ENCODE measurements around the gene PLEK2.

PLEK2 gene

DNA sequence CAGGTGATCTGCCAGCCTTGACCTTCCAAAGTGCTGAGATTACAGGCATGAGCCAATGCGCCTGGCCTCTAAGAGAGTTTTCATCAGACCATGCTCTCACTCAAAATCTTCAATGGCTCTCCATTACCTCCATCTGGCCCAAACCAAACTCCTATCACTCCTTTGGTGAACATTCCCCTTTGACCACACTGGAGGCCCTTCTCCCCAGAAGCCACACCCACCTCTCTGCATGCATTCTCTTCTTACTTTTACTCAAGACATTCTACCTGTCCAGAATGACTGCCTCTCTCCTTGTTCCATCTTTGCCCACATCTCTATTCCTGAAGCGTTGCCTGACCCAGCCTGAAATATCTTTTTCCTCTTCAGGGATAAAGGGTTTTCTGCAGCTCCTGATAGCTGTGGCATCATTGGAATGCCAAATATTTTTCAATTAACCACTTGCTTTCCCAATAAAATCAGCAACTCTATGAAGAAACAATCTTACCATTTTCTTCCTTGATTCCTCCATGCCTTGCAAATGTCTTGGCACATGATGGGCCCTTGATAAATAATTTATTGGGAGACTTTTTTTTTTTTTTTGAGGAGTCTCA lies 15.5 kb downstream of the PLEK2 start:
- no peak for DNase-seq

DNA sequence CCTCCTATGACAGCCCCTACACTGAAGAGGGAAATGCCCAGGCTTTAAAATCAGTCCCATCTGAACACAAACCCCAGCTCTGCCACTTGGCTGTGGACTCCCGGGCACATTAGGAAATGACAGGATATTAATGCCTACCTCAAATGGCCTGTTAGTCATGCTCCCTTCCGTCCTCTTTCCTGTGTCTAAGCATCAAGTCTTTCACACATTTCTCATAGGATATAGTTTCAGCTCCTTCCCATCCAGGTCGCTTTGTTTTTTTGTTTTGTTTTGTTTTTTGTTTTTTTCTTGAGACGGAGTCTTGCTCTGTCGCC lies 16.1 kb downstream of the PLEK2 start:
- DNase-seq, result no peak

DNA sequence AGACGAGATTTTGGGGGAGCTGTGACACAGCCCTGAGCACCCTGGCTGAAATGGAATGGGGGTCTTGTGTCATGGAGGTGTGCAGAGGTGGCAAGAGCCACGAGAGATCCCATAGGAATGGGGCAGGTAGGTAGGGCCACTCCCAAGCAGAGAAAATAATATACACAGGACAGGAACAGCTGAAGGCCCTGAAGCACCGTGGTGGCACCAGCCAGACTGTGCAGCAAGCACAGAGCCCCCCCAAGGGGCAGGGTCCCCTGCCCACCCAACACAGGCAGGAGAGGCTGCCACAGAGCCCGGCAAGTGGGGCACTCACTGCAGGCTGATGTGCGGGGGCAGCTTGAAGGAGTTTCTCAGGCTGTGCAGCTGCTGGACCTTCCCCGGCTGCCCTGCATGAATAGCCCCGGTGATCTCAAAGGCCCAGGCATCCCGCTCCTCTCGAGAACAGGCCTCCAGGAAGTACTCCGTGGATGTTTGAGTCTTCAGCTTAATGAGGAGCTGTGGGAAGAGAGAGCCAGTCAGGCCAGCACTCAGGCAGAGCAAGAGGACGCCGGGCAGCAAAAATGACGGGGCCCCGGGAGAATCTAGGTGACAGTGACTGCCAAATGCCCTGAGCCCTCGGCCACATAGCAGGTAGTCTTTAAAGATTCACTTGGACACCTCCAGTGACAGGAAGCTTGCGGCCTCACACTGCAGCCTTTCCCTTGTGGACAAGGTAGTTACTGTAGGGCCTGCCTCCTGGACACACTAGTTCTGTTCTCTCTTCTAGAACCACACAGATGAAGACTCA lies 16.7 kb downstream of the PLEK2 start:
- no peak for DNase-seq

DNA sequence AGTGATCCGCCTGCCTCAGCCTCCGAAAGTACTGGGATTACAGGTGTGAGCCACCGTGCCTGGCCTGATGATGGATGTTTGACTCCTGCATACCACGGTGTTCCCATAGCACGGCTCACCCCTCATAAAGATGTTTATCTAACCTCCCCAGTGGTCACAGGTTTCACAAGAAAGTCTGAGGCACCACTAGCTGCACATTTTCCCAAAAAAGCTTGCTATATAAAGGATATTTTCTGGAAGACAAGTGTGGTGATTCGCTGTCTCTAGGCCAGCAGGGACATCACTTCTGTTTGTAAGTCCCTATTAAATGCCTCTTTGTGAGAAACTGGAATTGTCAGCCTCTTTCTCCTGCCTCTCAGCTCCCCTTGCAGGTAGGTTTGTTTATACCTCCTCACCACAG lies 18.3 kb downstream of the PLEK2 start:
- no peak for DNase-seq

DNA sequence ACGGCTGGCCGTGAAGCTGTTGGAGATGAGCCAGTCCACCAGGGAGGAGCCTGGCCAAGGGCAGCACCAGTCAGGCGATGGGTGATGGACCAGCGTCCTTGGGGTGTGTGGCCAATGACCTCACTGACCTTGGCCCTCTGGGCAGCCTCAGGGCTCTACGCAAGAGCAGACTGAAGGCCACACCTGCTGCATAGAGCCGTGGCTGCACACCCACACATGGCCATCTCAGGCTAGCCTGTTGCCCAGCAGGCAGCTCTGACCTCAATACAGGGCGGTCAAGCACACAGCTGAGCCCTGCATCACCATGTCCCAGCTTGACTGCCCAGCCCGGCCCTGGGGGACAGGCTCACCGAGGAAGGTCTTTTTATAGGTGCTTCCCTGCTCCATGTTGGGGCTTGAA lies 19.2 kb downstream of the PLEK2 start:
- DNase-seq, result no peak

DNA sequence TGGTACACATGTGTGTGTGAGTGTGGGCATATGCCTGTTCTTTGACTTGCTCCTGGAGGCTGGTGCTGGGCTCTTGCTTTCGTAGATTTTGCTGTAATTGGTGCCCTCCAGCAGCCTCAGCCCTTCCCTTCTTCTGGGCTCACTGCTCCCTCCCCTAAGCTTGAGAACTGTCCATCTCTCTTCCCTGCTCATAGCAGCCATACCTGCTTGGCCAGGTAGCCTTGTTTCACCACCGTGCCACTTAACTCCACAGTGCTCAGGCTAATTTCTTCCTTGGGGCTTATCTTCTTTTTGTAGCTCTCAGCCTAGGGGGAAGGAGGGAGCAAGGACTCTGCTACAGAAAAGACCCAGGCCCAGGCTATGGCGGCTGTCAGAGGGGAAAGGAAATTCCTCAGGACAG lies 19.8 kb downstream of the PLEK2 start:
- no peak for DNase-seq

DNA sequence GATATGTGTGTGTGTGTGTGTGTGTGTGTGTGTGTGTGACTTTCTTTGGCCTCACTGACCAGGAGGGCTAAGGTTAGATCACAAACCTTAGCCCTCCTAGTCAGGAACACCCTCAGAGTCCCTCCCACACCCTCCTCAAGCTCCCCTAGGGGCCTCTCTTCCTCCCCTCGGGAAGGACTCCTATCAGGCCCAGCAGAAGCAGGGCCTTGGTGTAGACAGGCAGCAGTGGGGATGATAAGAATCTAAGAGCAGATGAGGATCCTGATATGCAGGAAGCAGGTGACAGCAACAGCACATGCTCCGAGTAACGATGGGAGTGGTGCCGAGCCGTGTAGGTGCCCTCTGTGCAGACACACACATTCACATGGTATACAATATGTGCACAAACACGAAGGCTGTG lies 20.7 kb downstream of the PLEK2 start:
- DNase-seq, result no peak

DNA sequence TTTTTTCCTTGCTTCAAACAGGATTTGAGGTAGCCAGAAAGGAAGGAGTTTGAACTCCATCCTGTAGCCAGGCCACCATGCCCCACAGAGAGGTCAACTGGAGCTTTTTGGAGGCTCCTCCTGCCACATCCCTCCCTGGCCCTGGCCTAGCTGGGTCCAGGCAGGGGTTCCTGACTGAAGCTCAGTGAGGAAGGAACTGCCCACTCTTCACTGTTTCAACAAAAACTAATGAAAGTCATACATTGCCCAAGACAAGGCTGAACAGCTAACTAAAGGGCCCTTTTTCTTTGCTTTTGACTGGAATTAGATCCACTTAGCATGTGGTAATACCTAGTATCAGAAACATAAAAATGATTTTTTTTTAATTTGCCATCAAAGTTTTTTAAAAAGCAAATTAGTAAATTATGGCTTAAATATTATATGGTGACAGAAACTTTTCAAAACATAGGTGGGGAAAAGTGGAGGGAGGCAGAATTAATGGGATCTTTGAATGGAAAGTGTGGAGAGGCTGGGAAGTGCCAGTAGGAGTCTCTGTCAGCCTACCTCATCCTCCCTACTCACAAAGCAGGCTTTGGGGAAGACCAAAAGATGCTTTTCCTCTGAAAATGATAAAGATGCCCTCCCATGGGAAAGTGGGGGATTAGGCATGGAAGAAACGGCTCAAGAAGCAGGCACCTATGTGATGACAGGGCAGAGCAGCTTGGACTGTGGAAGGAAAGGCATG lies 22.0 kb downstream of the PLEK2 start:
- no peak for DNase-seq

DNA sequence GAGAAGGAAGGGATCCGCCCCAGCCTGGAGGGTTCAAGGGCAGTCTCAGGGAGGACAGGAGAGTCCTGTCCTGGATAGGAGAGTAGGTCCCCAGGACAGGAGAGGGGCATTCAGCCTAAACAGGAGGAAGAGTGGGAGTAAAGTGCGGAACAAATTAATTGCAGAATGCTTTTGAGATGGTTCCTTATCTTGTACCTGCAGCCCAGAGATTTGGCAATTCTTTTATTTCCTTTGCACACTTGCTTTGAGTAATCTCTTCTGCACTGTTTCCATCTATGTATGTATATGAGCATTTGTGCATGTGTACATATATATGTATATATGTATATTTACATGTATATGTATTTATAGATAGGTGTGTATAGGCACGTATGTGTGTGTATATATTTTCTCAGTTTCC lies 22.7 kb downstream of the PLEK2 start:
- DNase-seq, result no peak

DNA sequence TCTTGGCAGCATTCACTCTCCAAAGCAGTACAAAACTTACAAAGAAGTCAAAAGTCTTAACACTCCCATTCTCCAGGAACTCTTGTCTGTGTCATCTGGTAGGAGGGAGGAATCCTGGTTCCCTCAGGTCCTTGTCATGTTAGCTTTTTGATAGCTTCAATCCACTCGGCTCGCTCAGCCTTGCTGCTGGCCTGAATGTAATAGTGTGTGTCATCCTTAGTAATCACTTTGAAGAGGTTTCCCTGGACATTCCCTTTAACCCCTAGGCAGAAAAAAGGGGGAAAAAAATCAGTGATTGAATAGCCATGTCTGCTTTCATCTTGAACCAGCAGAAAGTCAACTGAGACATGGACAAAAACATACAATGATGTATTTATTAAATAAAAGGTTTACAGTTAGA lies 24.8 kb downstream of the PLEK2 start:
- DNase-seq, result no peak

DNA sequence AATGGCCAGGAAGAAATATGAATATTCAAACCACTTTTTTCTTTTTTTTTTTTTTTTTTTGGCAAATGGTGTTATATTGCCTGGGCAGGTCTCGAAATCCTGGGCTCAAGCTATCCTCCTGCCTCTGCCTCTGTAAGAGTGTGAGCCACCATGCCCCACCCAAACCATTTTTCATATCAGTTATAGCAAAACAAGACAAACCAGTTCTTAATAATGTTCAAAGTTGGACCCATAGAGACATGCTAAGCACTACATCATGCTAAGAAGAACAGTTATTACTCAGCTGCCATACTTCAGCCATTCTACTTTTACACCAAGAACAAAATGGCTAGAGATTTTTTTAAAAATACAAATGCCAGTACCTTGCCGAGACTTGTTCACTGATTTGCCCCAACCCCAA lies 26.3 kb downstream of the PLEK2 start:
- no peak for DNase-seq

DNA sequence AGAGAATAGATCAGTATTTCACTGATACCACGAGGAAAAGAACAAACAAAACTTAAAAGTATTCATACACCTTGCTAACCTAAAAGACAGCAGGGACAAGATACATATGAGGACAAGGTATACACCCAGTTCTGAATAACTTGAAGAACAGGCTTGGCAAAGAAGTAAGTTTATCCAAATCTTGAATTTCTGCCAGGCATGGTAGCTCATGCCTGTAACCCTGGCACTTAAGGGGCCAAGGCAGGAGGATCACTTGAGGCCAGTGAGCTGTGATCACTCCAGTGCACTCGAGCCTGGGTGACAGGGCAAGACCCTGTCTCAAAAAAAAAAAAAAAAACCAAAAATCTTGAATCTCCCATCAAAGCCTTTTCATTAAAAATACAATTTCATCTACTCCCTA lies 26.8 kb downstream of the PLEK2 start:
- DNase-seq, result no peak

DNA sequence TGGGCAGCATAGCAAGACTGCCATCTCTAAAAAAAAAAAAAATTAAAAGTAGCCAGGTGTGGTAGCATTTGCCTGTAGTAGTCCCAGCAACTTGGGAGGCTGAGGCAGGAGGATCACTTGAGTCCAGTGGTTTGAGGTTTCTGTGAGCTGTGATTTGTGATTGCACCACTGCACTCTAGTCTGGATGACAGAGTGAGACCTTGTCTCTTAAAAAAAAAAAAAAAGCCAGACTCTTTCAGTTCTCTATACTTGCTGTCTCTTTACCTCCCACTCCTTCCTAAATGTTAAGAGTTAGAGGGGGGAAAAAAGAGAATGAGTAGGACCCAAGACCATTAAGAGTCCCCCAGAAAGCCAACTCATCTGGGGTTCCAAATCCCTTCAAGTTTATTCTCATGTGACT lies 34.0 kb downstream of the PLEK2 start:
- DNase-seq, result no peak

DNA sequence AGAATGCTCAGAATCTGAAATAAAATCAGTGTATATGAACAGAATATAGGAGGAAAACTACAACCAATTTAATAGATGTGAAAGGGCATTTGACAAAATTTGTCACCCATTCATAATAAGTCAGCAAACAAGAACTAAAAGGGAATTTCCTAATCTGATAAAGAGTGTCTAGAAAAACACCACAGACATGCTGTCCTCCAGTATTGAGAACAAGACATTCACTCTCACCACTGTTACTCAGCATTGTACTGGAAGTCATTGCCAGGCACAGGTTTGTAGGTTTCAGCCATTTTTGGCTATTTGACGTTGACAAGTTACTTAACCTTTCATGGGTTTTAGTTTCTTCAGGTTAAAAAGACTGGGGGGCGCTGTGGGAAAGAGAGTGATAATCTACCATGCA lies 38.6 kb downstream of the PLEK2 start:
- DNase-seq, result no peak

DNA sequence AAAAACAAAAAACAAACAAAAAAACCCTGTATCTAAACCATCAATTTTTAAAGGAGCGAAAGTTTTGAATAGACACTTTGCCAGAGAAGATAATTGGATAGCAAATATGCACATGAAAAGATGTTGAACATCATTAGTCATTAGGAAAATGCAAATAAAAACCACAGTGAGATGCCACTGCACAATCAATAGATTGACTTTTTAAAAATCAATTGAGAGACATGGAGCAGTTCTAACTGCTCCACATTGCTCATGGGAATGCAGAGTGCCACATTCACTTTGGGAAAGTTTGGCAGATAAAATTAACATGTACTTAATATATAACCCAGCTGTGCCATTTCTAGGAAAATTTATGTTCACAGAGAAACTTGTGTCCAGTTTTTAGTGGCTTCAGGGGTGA lies 39.1 kb downstream of the PLEK2 start:
- no peak for DNase-seq

DNA sequence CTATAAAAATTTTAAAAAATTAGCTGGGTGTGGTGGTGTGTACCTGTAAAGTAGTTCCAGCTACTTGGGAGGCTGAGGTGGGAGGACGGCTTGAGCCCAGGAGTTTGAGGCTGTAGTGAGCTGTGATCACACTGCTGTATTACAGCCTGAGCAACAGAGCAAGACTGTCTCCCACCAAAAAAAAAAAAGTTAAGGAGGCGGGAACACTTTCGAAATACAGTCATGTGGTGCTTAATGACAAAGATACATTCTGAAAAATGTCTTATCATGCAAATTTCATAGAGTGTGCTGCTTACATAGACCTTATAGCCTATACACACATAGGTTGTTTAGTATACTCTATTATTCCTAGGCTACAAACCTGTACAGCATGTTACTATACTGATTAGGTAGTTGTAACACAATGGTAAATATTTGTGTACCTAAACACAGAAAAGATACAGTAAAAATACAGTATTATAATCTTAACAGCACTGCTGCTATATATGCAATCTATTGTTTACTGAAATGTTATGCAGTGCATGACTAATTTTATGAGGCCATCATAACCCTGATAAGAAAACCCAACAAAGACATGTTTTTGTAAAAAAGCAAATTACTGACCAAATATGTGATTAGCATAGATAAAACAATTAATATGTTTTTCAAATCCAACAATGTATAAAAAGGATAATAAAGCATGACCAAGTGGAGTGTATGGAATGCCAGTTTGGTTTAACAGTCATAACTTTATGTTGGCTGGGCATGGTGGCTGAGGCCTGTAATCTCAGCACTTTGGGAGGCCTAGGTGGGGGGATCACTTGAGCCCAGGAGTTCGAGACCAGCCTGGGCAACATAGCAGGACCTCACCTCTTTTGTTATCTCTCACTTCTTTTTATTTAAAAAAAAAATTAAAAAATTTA lies 40.5 kb downstream of the PLEK2 start:
- no peak for DNase-seq

DNA sequence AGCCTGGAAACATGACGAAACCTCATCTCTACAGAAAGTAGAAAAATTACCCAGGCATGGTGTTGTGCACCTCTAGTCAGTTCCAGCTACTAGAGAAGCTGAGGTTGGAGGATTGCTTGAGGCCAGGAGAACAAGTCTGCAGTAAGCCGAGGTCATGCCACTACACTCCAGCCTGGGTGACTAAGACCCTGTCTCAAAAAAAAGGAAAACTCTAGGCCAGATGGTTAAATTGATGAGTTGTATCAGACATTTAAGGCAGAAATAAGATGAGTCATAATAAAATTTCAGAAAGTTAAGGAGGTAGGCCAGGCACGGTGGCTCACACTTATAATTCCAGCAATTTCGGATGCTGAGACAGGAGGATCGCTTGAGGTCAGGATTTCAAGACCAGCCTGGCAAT lies 41.1 kb downstream of the PLEK2 start:
- no peak for DNase-seq

DNA sequence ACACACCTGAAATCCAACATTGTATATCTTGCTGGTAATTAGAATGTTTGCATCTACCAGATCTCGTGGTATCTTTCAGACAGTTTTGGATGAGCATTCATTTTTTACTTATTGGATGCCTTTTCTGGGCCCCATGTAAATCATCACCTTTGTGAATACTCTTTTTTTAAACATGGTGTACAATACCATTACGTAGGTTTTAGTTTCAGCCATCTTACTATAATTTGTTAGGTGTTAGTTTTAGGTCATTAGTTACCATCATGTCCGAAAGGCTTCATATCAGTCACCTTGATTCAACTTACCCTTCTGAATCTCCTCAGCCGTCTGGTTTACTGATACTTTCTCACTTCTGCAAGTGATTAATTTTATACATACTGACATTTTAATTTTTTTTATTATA lies 46.5 kb downstream of the PLEK2 start:
- DNase-seq, result no peak

DNA sequence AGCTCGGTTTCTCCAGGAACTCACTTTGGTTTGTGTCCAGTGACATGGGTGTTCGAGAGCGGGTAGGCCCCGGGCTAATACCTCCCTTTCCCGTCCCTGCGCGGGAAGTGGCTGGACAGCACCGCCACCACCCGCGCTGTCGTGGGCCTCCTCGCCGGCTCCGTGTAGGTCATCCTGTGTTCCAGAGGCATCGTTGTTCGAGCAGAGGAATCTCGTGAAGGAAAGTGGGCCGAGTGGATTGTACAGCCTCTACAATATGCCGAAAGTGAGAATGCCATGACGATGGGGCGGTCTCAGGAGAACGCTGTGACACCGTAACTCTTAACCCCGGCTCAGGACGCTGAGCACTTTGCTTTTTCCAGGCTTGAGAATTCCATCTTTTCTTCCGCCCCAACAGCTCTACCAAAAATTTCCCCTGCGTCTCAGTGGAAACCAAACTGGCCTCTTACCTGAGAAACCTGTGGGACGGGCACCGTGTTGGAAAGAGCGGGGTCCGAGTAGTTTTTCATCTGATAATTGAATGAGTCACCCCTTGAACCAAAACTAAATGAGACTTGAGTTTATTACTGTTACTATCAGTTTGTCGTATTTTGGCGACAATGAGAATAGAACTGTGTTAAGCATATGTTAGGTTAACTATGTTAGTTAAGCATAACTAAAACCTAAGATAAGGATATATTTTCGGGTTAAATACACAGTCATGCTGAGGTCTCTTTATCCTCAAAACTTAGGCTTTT lies 51.3 kb downstream of the PLEK2 start:
- no peak for DNase-seq

DNA sequence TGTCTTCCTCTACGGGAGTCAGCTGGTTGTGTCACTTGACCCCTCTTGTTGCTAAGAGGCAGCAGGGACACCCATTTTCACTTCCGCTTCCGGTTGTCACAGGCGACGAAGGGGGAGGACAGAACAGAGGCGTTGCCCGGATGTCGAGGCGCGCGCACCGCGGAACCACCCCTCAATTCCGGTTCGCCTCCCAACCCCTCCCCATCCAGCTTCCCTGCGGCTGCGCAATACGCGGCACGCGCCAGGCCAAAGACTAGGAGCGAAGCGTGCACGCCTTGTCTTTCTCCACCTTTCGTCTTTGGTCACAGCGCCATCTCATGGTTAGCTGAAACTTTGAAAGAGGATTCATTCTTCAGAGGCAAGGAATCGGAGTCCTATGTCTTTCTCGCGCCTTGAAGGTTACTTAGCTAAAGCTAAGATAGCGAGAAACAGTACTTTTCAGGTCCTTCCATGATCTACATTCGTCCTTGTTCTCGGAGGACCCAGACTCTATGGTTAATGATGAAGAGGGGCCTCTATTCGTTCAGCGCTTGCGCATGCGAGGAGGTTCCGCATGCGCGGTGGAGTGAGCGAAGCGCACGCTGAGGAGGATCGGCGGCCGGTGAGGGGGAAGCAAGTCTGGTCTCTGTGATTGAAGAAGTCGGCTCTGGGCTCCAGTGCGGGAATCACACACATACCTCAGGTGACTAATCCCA lies 52.0 kb downstream of the PLEK2 start, which contains the start of the genes ATP6V1D and EIF2S1:
TSS of gene ATP6V1D (minus strand) at position 30 of the 695 bp plus-strand sequence. CDS start 106 bp downstream, outside the sequence.
TSS of gene EIF2S1 (plus strand) at position 554 of the 695 bp plus-strand sequence. CDS start 4,440 bp downstream, outside the sequence.
- peak; percentile 98 for DNase-seq

DNA sequence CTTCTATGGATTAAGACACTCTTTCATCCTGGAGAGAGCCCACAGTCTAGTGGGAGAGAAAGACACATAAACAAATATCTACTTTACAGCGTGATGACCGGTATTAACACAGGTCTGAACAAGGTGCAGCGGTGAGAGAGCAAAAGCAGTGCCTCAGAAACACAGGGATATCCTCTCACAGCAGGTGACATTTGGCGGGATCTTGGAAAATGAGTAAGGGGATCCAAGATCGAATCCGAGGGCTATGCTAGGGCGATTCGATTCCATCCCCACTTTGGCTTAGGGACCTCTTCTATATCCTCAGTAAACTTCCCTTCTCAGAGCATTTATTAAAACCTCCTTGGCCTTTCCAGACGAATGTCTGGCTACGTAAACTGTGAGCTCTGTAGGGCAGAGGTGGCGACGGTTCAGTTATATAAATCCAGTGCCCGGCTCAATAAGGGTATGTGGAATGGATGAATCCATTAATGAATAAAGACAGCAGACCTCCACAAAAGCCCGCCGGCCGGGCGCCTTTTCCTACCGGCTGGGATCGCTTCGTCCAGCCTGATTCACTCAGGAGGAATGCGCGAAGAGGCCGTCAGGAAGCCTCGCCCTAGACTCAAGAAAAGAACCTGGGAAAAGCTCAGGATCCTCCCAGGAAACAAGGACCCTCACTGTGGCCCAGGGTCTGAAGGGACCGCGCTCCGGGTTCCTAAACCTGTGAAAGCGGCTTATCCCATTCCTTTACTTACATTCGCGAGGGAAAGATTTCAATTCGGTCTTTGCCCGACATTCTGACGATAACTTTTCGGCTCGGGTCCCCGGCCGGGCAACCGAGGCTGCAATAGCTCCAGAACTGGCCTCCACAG lies 52.8 kb downstream of the PLEK2 start:
- DNase-seq, result no peak
